ENCODE results near the gene GUCY2C. TPM values are rescaled to one million over a fixed set of nuclear protein-coding genes. Genes with fewer than 3 reads are reported as not detected.

GUCY2C gene
- total RNA-seq, 1 donor from 2014 or later = 0.22 TPM

GRCh38 chr12:14650789-14651188, 45.6 kb downstream of the GUCY2C start:
- ChIA-PET CTCF (no interaction called here), POLR2A (no interaction called here)
- Mint-ChIP-seq H3K9me3 (no peaks in the 10 kb centered on the region), H3K4me1 (no peaks in the 10 kb centered on the region), H3K27me3 (peaks cover 2% of the 10 kb centered on the region), H3K36me3 (ENCODE audit: low read depth) (no peaks in the 10 kb centered on the region), H3K27ac (no peak overlapping the region), H3K4me3 (no peak overlapping the region)
- ATAC-seq (ENCODE audit: low read depth) = no peak
- DNase-seq = no peak
- TF ChIP-seq CTCF (IDR thresholded peaks at IDR 0.05) = no peak
- intact Hi-C loops (cut with micrococcal nuclease) = no loop called here

- DNase-seq (no peak), ATAC-seq (ENCODE audit: low read depth) (no peak)
- Mint-ChIP-seq H3K27ac (no peak overlapping the region), H3K36me3 (ENCODE audit: low read depth) (no peaks in the 10 kb centered on the region), H3K9me3 (no peaks in the 10 kb centered on the region), H3K4me3 (no peak overlapping the region), H3K27me3 (peaks cover 2% of the 10 kb centered on the region), H3K4me1 (peaks cover 15% of the 10 kb centered on the region)
- POLR2A ChIA-PET = no interaction called here
- no peak for TF ChIP-seq CTCF (IDR thresholded peaks at IDR 0.05)
- intact Hi-C loops (cut with micrococcal nuclease) = no loop called here
- CTCF ChIA-PET = no interaction called here
Measured at GRCh38 chr12:14647028-14647750, 49.2 kb downstream of the GUCY2C start.

- Mint-ChIP-seq H3K27me3 (no peaks in the 10 kb centered on the region), H3K9me3 (no peaks in the 10 kb centered on the region), H3K4me3 (no peak overlapping the region), H3K4me1 (peaks cover 15% of the 10 kb centered on the region), H3K36me3 (ENCODE audit: low read depth) (no peaks in the 10 kb centered on the region), H3K27ac (no peak overlapping the region)
- intact Hi-C loops (cut with micrococcal nuclease) = no loop called here
- ChIA-PET CTCF (interaction anchor here (1.1 to 1.8 kb wide), 2 partner anchors 19 to 73 kb away, joined by 3 to 4 read pairs; no protein-coding TSS in a partner anchor), POLR2A (no interaction called here)
- DNase-seq (no peak), ATAC-seq (ENCODE audit: low read depth) (no peak)
- TF ChIP-seq CTCF (IDR thresholded peaks at IDR 0.05) = no peak
Measured at GRCh38 chr12:14643251-14643650, 53.1 kb downstream of the GUCY2C start.

- no peak for TF ChIP-seq CTCF (IDR thresholded peaks at IDR 0.05)
- ChIA-PET POLR2A (interaction anchor here (0.6 kb wide), 1 partner anchor 416 kb away, joined by 3 read pairs; no protein-coding TSS in a partner anchor), CTCF (no interaction called here)
- peaks cover under 1% of the 10 kb centered on the region for H3K4me1 Mint-ChIP-seq
- no peaks in the 10 kb centered on the region for H3K27me3 Mint-ChIP-seq
- H3K27ac Mint-ChIP-seq = no peak overlapping the region
- no peak overlapping the region for H3K4me3 Mint-ChIP-seq
- intact Hi-C loops (cut with micrococcal nuclease) = loop anchor here (10.0 kb wide), 1 partner anchor 887 kb away; no protein-coding TSS in a partner anchor
- H3K9me3 Mint-ChIP-seq = peaks cover 6% of the 10 kb centered on the region
- ATAC-seq (ENCODE audit: low read depth) (no peak), DNase-seq (no peak)
- H3K36me3 Mint-ChIP-seq (ENCODE audit: low read depth) = no peaks in the 10 kb centered on the region
Measured at GRCh38 chr12:14638066-14638465, 58.3 kb downstream of the GUCY2C start.

- no peaks in the 10 kb centered on the region for H3K27me3 Mint-ChIP-seq
- no peaks in the 10 kb centered on the region for H3K4me1 Mint-ChIP-seq
- intact Hi-C loops (cut with micrococcal nuclease) = loop anchor here (10.0 kb wide), 1 partner anchor 889 kb away; no protein-coding TSS in a partner anchor
- no peak for DNase-seq
- no peaks in the 10 kb centered on the region for H3K36me3 Mint-ChIP-seq (ENCODE audit: low read depth)
- no peak overlapping the region for H3K4me3 Mint-ChIP-seq
- TF ChIP-seq CTCF (IDR thresholded peaks at IDR 0.05) = no peak
- no peak overlapping the region for H3K27ac Mint-ChIP-seq
- ATAC-seq (ENCODE audit: low read depth) = no peak
- H3K9me3 Mint-ChIP-seq = peaks cover 6% of the 10 kb centered on the region
- ChIA-PET CTCF (no interaction called here), POLR2A (interaction anchor here (0.6 kb wide), 1 partner anchor 10 kb away, joined by 3 read pairs; no protein-coding TSS in a partner anchor)
Measured at GRCh38 chr12:14635776-14636175, 60.6 kb downstream of the GUCY2C start.
